H1 (cell line): ENCODE data around the gene ZNF516. TPM values are rescaled to one million over a fixed set of nuclear protein-coding genes. Genes with fewer than 3 reads are reported as not detected.

Experiments
- CTCF ChIA-PET: fragments of 300-600 bp; sonication (Branson Sonifier 250); formaldehyde crosslinking; loops from one replicate; lab custom pipeline; 2021; ENCODE audit not compliant: partially characterized antibody; lab: Charles Lee
- POLR2A ChIA-PET: fragments of 300-600 bp; sonication (Branson Sonifier 250); formaldehyde crosslinking; loops from one replicate; lab custom pipeline; 2021; ENCODE audit warnings: inconsistent platforms; ENCODE audit not compliant: partially characterized antibody; lab: Charles Lee
- DNase-seq, 2 experiments: peaks; one replicate each; pipeline versions ENCODE4 v3.0.0 to v3.0.0-alpha.2; 2010 to 2022; ENCODE audit warnings: low spot score in 2 of 2, low read depth in 1 of 2, mixed read lengths in 1 of 2
- FAIRE-seq: peaks from 2 replicates; lab custom pipeline; 2011; peaks lifted over from hg19 to GRCh38; lab: Jason Lieb, UNC
- H2AFZ ChIP-seq: 2 replicates; pipeline ENCODE4 v1.8.1; 2012; ENCODE audit warnings: low read length, inconsistent platforms
- H2AK5ac ChIP-seq: 2 replicates; pipeline ENCODE4 v1.6.1; 2013; ENCODE audit warnings: low read depth, low read length
- H2BK120ac ChIP-seq: replicated peaks from 2 replicates; pipeline ENCODE3; 2013; ENCODE audit warnings: low read depth, low read length, inconsistent platforms
- H2BK12ac ChIP-seq: 2 replicates; pipeline ENCODE4 v1.6.1; 2013; ENCODE audit warnings: low read depth, low read length
- H2BK15ac ChIP-seq: 2 replicates; pipeline ENCODE4 v1.6.1; 2013; ENCODE audit warnings: low read length
- H2BK20ac ChIP-seq: 2 replicates; pipeline ENCODE4 v1.6.1; 2013; ENCODE audit warnings: low read length
- H2BK5ac ChIP-seq: 2 replicates; pipeline ENCODE4 v1.6.1; 2013; ENCODE audit warnings: low read depth, low read length
- H3K14ac ChIP-seq: 2 replicates; pipeline ENCODE4 v1.6.1; 2013; ENCODE audit warnings: inconsistent platforms; ENCODE audit not compliant: insufficient read length
- H3K18ac ChIP-seq: 2 replicates; pipeline ENCODE4 v1.6.1; 2013; ENCODE audit warnings: low read length; ENCODE audit errors: extremely low read depth
- H3K23ac ChIP-seq: 2 replicates; pipeline ENCODE4 v1.6.1; 2013; ENCODE audit warnings: inconsistent platforms; ENCODE audit not compliant: insufficient read length
- H3K23me2 ChIP-seq: 2 replicates; pipeline ENCODE4 v1.6.1; 2013; ENCODE audit warnings: low read depth, low read length
- H3K27ac ChIP-seq: 2 replicates; pipeline ENCODE4 v1.6.1; 2011; ENCODE audit warnings: low read depth, low read length, inconsistent platforms
- H3K27me3 ChIP-seq, 4 experiments: replicated peaks in 1 of 4; 1 replicate in 1 of 4; 2 replicates in 3 of 4; pipeline versions ENCODE4 v1.6.1 to v1.8.1; 2011 to 2013; ENCODE audit warnings: low read length in 3 of 4, mild to moderate bottlenecking in 3 of 4, inconsistent platforms in 2 of 4, mixed read lengths in 2 of 4, moderate library complexity in 1 of 4; ENCODE audit not compliant: control insufficient read depth in 3 of 4, insufficient read depth in 3 of 4; ENCODE audit errors: extremely low read depth in 1 of 4
- H3K36me3 ChIP-seq, 4 experiments: 2 replicates each; pipeline versions ENCODE4 v1.6.1 to v1.8.1; 2011 to 2013; ENCODE audit warnings: mild to moderate bottlenecking in 4 of 4, low read length in 3 of 4, moderate library complexity in 2 of 4, control low read depth in 1 of 4, inconsistent platforms in 1 of 4; ENCODE audit not compliant: insufficient read depth in 4 of 4, control insufficient read depth in 2 of 4
- H3K4ac ChIP-seq: replicated peaks from 2 replicates; pipeline ENCODE3; 2013; ENCODE audit warnings: low read length, low read depth, mixed read lengths, inconsistent platforms; ENCODE audit not compliant: insufficient read length
- H3K4me1 ChIP-seq, 4 experiments: replicated peaks in 1 of 4; 1 replicate in 1 of 4; 2 replicates in 3 of 4; pipeline versions ENCODE4 v1.6.1 to v1.8.1; 2011 to 2013; ENCODE audit warnings: low read length in 3 of 4, inconsistent platforms in 2 of 4, mixed read lengths in 1 of 4; ENCODE audit not compliant: insufficient read depth in 4 of 4, control insufficient read depth in 3 of 4
- H3K4me2 ChIP-seq, 2 experiments: 2 replicates each; pipeline versions ENCODE4 v1.6.1 to v1.8.1; 2011 to 2013; ENCODE audit warnings: low read depth in 2 of 2, low read length in 2 of 2, control low read depth in 1 of 2, inconsistent platforms in 1 of 2, mild to moderate bottlenecking in 1 of 2; ENCODE audit not compliant: insufficient read depth in 1 of 2
- H3K4me3 ChIP-seq, 4 experiments: fragments of 200-600, 300-600 bp in 1 of 4; sonication (generic), shearing (Covaris generic), sonication (Bioruptor Twin) in 1 of 4; 2 replicates each; pipeline versions ENCODE4 v1.5.1 to v1.8.1; 2011 to 2016; ENCODE audit warnings: low read length in 4 of 4, low read depth in 3 of 4, control low read depth in 2 of 4, inconsistent platforms in 2 of 4, mild to moderate bottlenecking in 2 of 4, mixed read lengths in 1 of 4, moderate library complexity in 1 of 4; ENCODE audit not compliant: insufficient read depth in 2 of 4; ENCODE audit errors: extremely low read depth in 1 of 4
- H3K56ac ChIP-seq: replicated peaks from 2 replicates; pipeline ENCODE3; 2013; ENCODE audit warnings: low read depth, mild to moderate bottlenecking, mixed read lengths, low read length, inconsistent platforms; ENCODE audit not compliant: insufficient read length
- H3K79me1 ChIP-seq: 2 replicates; pipeline ENCODE4 v1.6.1; 2013; ENCODE audit warnings: low read depth, low read length, control low read depth
- H3K79me2 ChIP-seq, 2 experiments: 2 replicates each; pipeline versions ENCODE4 v1.6.1 to v1.8.1; 2012 to 2013; ENCODE audit warnings: low read length in 2 of 2, mild to moderate bottlenecking in 2 of 2, inconsistent platforms in 1 of 2; ENCODE audit not compliant: insufficient read depth in 2 of 2, control insufficient read depth in 1 of 2
- H3K9ac ChIP-seq, 4 experiments: replicated peaks in 1 of 4; 1 replicate in 1 of 4; 2 replicates in 3 of 4; pipeline versions ENCODE4 v1.6.1 to v1.8.1; 2011 to 2013; ENCODE audit warnings: low read depth in 3 of 4, low read length in 3 of 4, control low read depth in 2 of 4, mild to moderate bottlenecking in 2 of 4, moderate library complexity in 2 of 4, inconsistent platforms in 1 of 4; ENCODE audit errors: extremely low read depth in 1 of 4
- H3K9me3 ChIP-seq, 2 experiments: 2 replicates each; pipeline versions ENCODE4 v1.6.1 to v1.8.1; 2012 to 2013; ENCODE audit warnings: mild to moderate bottlenecking in 2 of 2, moderate library complexity in 2 of 2, control low read depth in 1 of 2, inconsistent platforms in 1 of 2, low read depth in 1 of 2, low read length in 1 of 2, mixed read lengths in 1 of 2; ENCODE audit not compliant: insufficient read depth in 2 of 2
- H4K20me1 ChIP-seq, 2 experiments: replicated peaks in 1 of 2; 2 replicates each; pipeline versions ENCODE3 to v1.8.1; 2011 to 2013; ENCODE audit warnings: inconsistent platforms in 2 of 2, low read length in 2 of 2, mild to moderate bottlenecking in 1 of 2; ENCODE audit not compliant: insufficient read depth in 2 of 2, control insufficient read depth in 1 of 2
- H4K5ac ChIP-seq: 2 replicates; pipeline ENCODE4 v1.6.1; 2013; ENCODE audit warnings: low read length, low read depth, mixed read lengths, inconsistent platforms; ENCODE audit not compliant: insufficient read length
- H4K8ac ChIP-seq: 2 replicates; pipeline ENCODE4 v1.8.0; 2013; ENCODE audit warnings: mild to moderate bottlenecking, moderate library complexity, low read length, inconsistent platforms; ENCODE audit not compliant: insufficient read depth; ENCODE audit errors: extremely low read depth
- H4K91ac ChIP-seq: replicated peaks from 2 replicates; pipeline ENCODE3; 2013; ENCODE audit warnings: low read length, mixed read lengths, inconsistent platforms; ENCODE audit not compliant: insufficient read length
- CHD2 ChIP-seq: IDR thresholded peaks from 2 replicates; pipeline ENCODE4 v1.6.1; 2012; ENCODE audit warnings: low read length, improper control_type of control experiment
- CREB1 ChIP-seq: IDR thresholded peaks from 2 replicates; pipeline ENCODE4 v1.6.1; 2012; ENCODE audit warnings: inconsistent platforms
- JUND ChIP-seq: IDR thresholded peaks from 2 replicates; pipeline ENCODE4 v1.6.1; 2011; ENCODE audit warnings: mild to moderate bottlenecking, improper control_type of control experiment, low read length
- NANOG ChIP-seq: IDR thresholded peaks from 2 replicates; pipeline ENCODE4 v1.6.1; 2011; ENCODE audit warnings: low read length, low read depth, mild to moderate bottlenecking, inconsistent platforms; ENCODE audit not compliant: insufficient read depth, poor library complexity, severe bottlenecking
- SAP30 ChIP-seq: fragments of 300-600 bp; sonication (generic); IDR thresholded peaks from 2 replicates; pipeline ENCODE4 v1.7.1; 2012; ENCODE audit warnings: low read length, moderate library complexity, mild to moderate bottlenecking, inconsistent platforms; ENCODE audit not compliant: insufficient read depth, insufficient replicate concordance
- SIN3A ChIP-seq, 2 experiments: IDR thresholded peaks in 1 of 2; conservative IDR thresholded peaks in 1 of 2; 2 replicates each; pipeline ENCODE4 v1.6.1; 2011 to 2012; ENCODE audit warnings: low read length in 2 of 2, improper control_type of control experiment in 1 of 2, low read depth in 1 of 2, mild to moderate bottlenecking in 1 of 2
- SP1 ChIP-seq: IDR thresholded peaks from 2 replicates; pipeline ENCODE4 v1.6.1; 2011; ENCODE audit warnings: low read depth, low read length
- SP2 ChIP-seq: IDR thresholded peaks from 2 replicates; pipeline ENCODE4 v1.6.1; 2012; ENCODE audit warnings: mild to moderate bottlenecking, low read length, inconsistent platforms
- TBP ChIP-seq: IDR thresholded peaks from 2 replicates; pipeline ENCODE4 v1.6.1; 2011; ENCODE audit warnings: low read depth, low read length, improper control_type of control experiment
- WGBS, 2 experiments: shearing (Covaris generic) in 1 of 2; methylation state at CpG; one replicate each; pipeline versions ENCODE4 v1.1.6 to v1.1.7; 2013 to 2015; ENCODE audit warnings: low lambda C conversion rate in 2 of 2, mixed read lengths in 2 of 2, inconsistent platforms in 1 of 2, low coverage in 1 of 2, missing lambda C conversion rate in 1 of 2; ENCODE audit not compliant: insufficient replicate concordance in 2 of 2, insufficient coverage in 1 of 2, insufficient read length in 1 of 2; ENCODE audit errors: extremely low coverage in 1 of 2, missing lambda C conversion rate in 1 of 2; 5-methylcytosine and 5-hydroxymethylcytosine counted together
- polyA plus RNA-seq, 7 experiments: library from polyadenylated mRNA; depleted of rRNA in 3 of 7; stranded (reverse) in 5 of 7; unstranded in 2 of 7; fragments of >200 nt in 5 of 7; fragments of 200-250 nt in 2 of 7; gene quantifications; 1 replicate in 5 of 7; 2 replicates in 1 of 7; 4 replicates in 1 of 7; pipeline versions ENCODE4 v1.2.1 to v1.2.3, GENCODE V29; 2011 to 2013; ENCODE audit warnings: missing spikeins in 2 of 7, mixed read lengths in 2 of 7
- total RNA-seq: library from RNA; stranded (reverse); fragmentation: NEBNext Ultra II Directional; extraction: Animal tissue kit (Norgen Biotek cat#: 25700); gene quantifications from 2 replicates; pipeline ENCODE4 v1.2.1, GENCODE V29; 2021
- TF ChIP-seq, protein P1 (sequence below): IDR thresholded peaks from 2 replicates; pipeline ENCODE4 v1.6.1; 2012; ENCODE audit warnings: inconsistent platforms
- TF ChIP-seq, protein P2 (sequence below): IDR thresholded peaks from 2 replicates; pipeline ENCODE4 v1.6.1; 2012; ENCODE audit warnings: inconsistent platforms

Gene ZNF516
- total and polyA plus RNA-seq, 2 of the 8 experiments (the other 6 are each of a cell fraction or from before 2014, with no cell fraction given): 7.3 to 17.0 TPM

DNA sequence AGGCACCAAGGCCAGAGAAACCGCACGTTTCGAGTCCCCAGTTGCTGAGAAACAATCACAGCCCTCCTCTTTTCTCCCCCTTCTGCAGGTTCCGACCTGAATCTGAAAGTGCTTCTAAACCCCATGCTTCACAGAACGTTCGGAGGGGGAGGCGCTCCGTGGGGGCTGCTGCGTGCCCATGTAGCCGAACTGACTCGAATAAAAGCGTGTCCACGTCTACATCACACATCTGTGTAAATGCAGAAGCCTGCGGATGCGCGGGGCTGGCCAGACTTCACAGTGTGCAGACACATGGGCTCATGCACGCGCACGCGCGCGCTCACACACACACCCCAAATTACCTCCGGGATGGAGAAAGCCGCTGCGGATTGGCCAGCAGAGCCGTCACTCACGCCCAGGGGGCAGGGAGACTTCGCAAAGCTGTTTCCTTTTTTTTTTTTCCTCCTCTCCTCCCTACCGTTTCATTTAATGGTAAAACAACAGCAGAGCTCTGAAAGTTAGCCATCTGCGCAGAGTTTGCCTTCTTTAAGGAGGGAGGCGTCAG, 2.3 kb downstream of the ZNF516 start:
- Histone ChIP-seq H3K4me3 (peak overlapping the region; percentile 54 to 76 (median 66)), H2BK12ac (no peak overlapping the region; the same call in 1 of the 2 replicates), H2AK5ac (no peak overlapping the region), H3K4ac (no peak overlapping the region), H3K9me3 (no peaks in the 10 kb centered on the region), H3K23ac (no peak overlapping the region), H3K27me3 (peaks cover 6 to 34% (median 17%) of the 10 kb centered on the region in 4 experiments), H2BK120ac (no peak overlapping the region), H3K9ac (peak overlapping the region in 3 of 4 experiments; percentile 29 to 78 (median 36); a peak in 4 of 7 replicates), H4K91ac (no peak overlapping the region), H2AFZ (no peak overlapping the region; the same call in 1 of the 2 replicates), H4K20me1 (peaks cover 3 to 7% of the 10 kb centered on the region in 2 experiments), H3K18ac (peak overlapping the region; percentile 66; the same call in 1 of the 2 replicates), H3K27ac (no peak overlapping the region), H3K4me2 (peak overlapping the region; percentile 91 to 98), H3K4me1 (peaks cover 3 to 12% (median 9%) of the 10 kb centered on the region in 4 experiments), H2BK15ac (no peak overlapping the region), H2BK20ac (peak overlapping the region; percentile 17; the same call in 1 of the 2 replicates), H3K79me2 (peaks cover 0 to 26% of the 10 kb centered on the region in 2 experiments; a peak in 2 of 4 replicates), H3K56ac (no peak overlapping the region), H3K23me2 (peaks cover 28% of the 10 kb centered on the region), H2BK5ac (no peak overlapping the region), H3K36me3 (no peaks in the 10 kb centered on the region), H3K79me1 (peaks cover 4% of the 10 kb centered on the region; the same call in 1 of the 2 replicates), H4K5ac (no peak overlapping the region), H3K14ac (no peak overlapping the region), H4K8ac (0 out of 2 replicates have a peak overlapping the region, but pooled peaks have one; percentile 64)
- 1% methylated on average over 29 of the region's 31 CpGs; no CpG with 5 or more reads in 1 of the 2 experiments for WGBS, 2 experiments
- DNase-seq (peak; percentile 93 to 100), FAIRE-seq (peak; percentile 79)
- ChIA-PET CTCF (interaction anchor here (0.6 to 1.0 kb wide), 2 partner anchors 97 to 217 kb away, joined by 3 read pairs; no protein-coding TSS in a partner anchor), POLR2A (interaction anchor here (0.6 to 2.7 kb wide), 7 partner anchors 11 to 52 kb away, joined by 3 to 14 read pairs (median 4); no protein-coding TSS in a partner anchor)
- TF ChIP-seq SAP30 (peak; percentile 28), TBP (peak; percentile 44; the same call in 1 of the 2 replicates), JUND (no peak), CREB1 (peak; percentile 58), SIN3A (conservative IDR thresholded peaks at IDR 0.05 in 1 of 2, IDR thresholded peaks at IDR 0.05 in 1 of 2; ENCODE audit: low read depth in 1 of 2, low read length in 2 of 2) (no peak; a peak in 1 of 4 replicates), CHD2 (peak; percentile 82), SP1 (peak; percentile 90; the same call in 1 of the 2 replicates), SP2 (peak; percentile 61), NANOG (no peak)
- TF ChIP-seq, protein P1, sequence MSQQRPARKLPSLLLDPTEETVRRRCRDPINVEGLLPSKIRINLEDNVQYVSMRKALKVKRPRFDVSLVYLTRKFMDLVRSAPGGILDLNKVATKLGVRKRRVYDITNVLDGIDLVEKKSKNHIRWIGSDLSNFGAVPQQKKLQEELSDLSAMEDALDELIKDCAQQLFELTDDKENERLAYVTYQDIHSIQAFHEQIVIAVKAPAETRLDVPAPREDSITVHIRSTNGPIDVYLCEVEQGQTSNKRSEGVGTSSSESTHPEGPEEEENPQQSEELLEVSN: peak; percentile 72
- TF ChIP-seq, protein P2, sequence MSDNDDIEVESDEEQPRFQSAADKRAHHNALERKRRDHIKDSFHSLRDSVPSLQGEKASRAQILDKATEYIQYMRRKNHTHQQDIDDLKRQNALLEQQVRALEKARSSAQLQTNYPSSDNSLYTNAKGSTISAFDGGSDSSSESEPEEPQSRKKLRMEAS: peak; percentile 86
